ENCODE measurements around the gene PLXDC1. TPM values are rescaled to one million over a fixed set of nuclear protein-coding genes. Genes with fewer than 3 reads are reported as not detected.
"Not testable (repeated sequence)": the region's sequence is repeated elsewhere in the genome, so short reads cannot be mapped to it uniquely, and the experiment has no call there.

PLXDC1 gene
- total RNA-seq, 1 experiment from 2014 or later: not detected

DNA sequence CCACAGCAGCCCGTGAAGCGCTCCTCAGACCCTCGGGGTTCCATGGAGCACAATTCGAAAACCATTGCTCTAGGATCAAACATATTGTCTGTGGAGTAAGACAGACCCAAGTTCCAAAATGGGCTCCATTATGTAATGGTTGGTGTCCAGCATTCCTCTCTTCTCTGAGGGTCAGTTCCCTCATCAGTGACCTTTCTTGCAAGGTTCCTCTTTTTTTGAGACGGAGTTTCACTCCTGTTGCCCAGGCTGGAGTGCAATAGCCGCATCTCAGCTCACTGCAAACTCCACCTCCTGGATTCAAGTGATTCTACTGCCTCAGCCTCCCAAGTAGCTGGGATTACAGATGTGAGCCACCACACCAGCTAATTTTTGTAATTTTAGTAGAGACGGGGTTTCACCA, 28.4 kb downstream of the PLXDC1 start:
- H3K9me2 ChIP-seq (replicated peaks; ENCODE audit: insufficient read depth, low read length): no peaks in the 10 kb centered on the region
- H3K9ac ChIP-seq (ENCODE audit: low read length): no peak overlapping the region
- no peaks in the 10 kb centered on the region for H3K79me2 ChIP-seq (ENCODE audit: low read length)
- peaks cover 18% of the 10 kb centered on the region for H3K4me1 ChIP-seq (ENCODE audit: low read length)
- no peaks in the 10 kb centered on the region for H3K36me3 ChIP-seq (ENCODE audit: insufficient read depth, low read length)
- H3K27me3 ChIP-seq (ENCODE audit: low read length): no peaks in the 10 kb centered on the region
- H3K9me3 ChIP-seq (ENCODE audit: low read length): no peaks in the 10 kb centered on the region
- no peak overlapping the region for H3K4me3 ChIP-seq (ENCODE audit: low read length)
- no peak overlapping the region for H2AFZ ChIP-seq (ENCODE audit: low read length)
- H3K4me2 ChIP-seq (ENCODE audit: low read depth, low read length, poor library complexity, severe bottlenecking): no peak overlapping the region
- DNase-seq: no peak
- no peak overlapping the region for H3K27ac ChIP-seq (ENCODE audit: low read length)
- no peaks in the 10 kb centered on the region for H4K20me1 ChIP-seq (ENCODE audit: insufficient read depth, low read depth, low read length)

GRCh38 chr17:39121919-39122318, 29.5 kb downstream of the PLXDC1 start:
- not testable (repeated sequence) for H3K27ac ChIP-seq (ENCODE audit: low read length); H3K9ac ChIP-seq (ENCODE audit: low read length); H3K4me3 ChIP-seq (ENCODE audit: low read length); H3K79me2 ChIP-seq (ENCODE audit: low read length); H3K4me2 ChIP-seq (ENCODE audit: low read depth, low read length, poor library complexity, severe bottlenecking); H4K20me1 ChIP-seq (ENCODE audit: insufficient read depth, low read depth, low read length); H3K36me3 ChIP-seq (ENCODE audit: insufficient read depth, low read length); H3K9me3 ChIP-seq (ENCODE audit: low read length); DNase-seq; H3K9me2 ChIP-seq (replicated peaks; ENCODE audit: insufficient read depth, low read length); H3K27me3 ChIP-seq (ENCODE audit: low read length); H2AFZ ChIP-seq (ENCODE audit: low read length)
- peaks cover 25% of the 10 kb centered on the region for H3K4me1 ChIP-seq (ENCODE audit: low read length)

GRCh38 chr17:39118674-39119419, 32.6 kb downstream of the PLXDC1 start:
- H3K9ac ChIP-seq (ENCODE audit: low read length): peak overlapping the region; percentile 19; the same call in 1 of the 2 replicates
- H3K4me2 ChIP-seq (ENCODE audit: low read depth, low read length, poor library complexity, severe bottlenecking): peak overlapping the region; percentile 51
- H3K79me2 ChIP-seq (ENCODE audit: low read length): no peaks in the 10 kb centered on the region
- H3K9me3 ChIP-seq (ENCODE audit: low read length): no peaks in the 10 kb centered on the region
- peak overlapping the region; percentile 76 for H3K27ac ChIP-seq (ENCODE audit: low read length)
- no peaks in the 10 kb centered on the region for H4K20me1 ChIP-seq (ENCODE audit: insufficient read depth, low read depth, low read length)
- peak overlapping the region; percentile 33; the same call in 1 of the 2 replicates for H3K4me3 ChIP-seq (ENCODE audit: low read length)
- H3K27me3 ChIP-seq (ENCODE audit: low read length): no peaks in the 10 kb centered on the region
- H2AFZ ChIP-seq (ENCODE audit: low read length): no peak overlapping the region
- H3K9me2 ChIP-seq (replicated peaks; ENCODE audit: insufficient read depth, low read length): no peaks in the 10 kb centered on the region; the same call in 1 of the 2 replicates
- no peaks in the 10 kb centered on the region for H3K36me3 ChIP-seq (ENCODE audit: insufficient read depth, low read length)
- H3K4me1 ChIP-seq (ENCODE audit: low read length): peaks cover 25% of the 10 kb centered on the region
- peak; percentile 95 for DNase-seq

DNA sequence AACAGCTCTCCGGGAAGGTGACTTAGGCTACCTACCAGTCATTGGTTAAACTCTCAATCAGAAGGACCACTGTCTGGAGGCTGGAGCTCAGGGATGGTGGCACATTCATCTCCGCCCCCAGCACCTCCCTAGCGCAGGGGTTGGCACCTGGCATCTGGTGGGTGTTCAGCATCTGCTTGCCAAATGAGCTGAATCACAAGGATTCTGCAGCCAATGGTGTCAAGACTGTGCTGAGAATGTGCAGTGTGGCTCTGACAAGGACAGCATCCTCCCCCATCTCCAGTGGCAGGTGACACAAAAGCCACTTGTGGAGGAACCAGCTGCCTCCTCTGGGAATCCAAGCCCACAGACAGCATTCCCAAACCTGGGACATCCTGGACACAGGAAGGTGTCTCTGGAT, 35.2 kb downstream of the PLXDC1 start:
- no peak overlapping the region for H3K4me2 ChIP-seq (ENCODE audit: low read depth, low read length, poor library complexity, severe bottlenecking)
- DNase-seq: no peak
- no peaks in the 10 kb centered on the region for H4K20me1 ChIP-seq (ENCODE audit: insufficient read depth, low read depth, low read length)
- peaks cover 22% of the 10 kb centered on the region for H3K4me1 ChIP-seq (ENCODE audit: low read length)
- no peak overlapping the region for H2AFZ ChIP-seq (ENCODE audit: low read length)
- no peak overlapping the region for H3K9ac ChIP-seq (ENCODE audit: low read length)
- H3K36me3 ChIP-seq (ENCODE audit: insufficient read depth, low read length): no peaks in the 10 kb centered on the region
- no peaks in the 10 kb centered on the region for H3K9me3 ChIP-seq (ENCODE audit: low read length)
- no peaks in the 10 kb centered on the region; the same call in 1 of the 2 replicates for H3K9me2 ChIP-seq (replicated peaks; ENCODE audit: insufficient read depth, low read length)
- H3K27ac ChIP-seq (ENCODE audit: low read length): no peak overlapping the region
- H3K79me2 ChIP-seq (ENCODE audit: low read length): no peaks in the 10 kb centered on the region
- no peak overlapping the region for H3K4me3 ChIP-seq (ENCODE audit: low read length)
- H3K27me3 ChIP-seq (ENCODE audit: low read length): no peaks in the 10 kb centered on the region

- Histone ChIP-seq H3K4me3 (ENCODE audit: low read length) (no peak overlapping the region), H3K4me2 (ENCODE audit: low read depth, low read length, poor library complexity, severe bottlenecking) (no peak overlapping the region), H3K9me3 (ENCODE audit: low read length) (no peaks in the 10 kb centered on the region), H2AFZ (ENCODE audit: low read length) (no peak overlapping the region), H3K9ac (ENCODE audit: low read length) (no peak overlapping the region), H3K27me3 (ENCODE audit: low read length) (no peaks in the 10 kb centered on the region), H4K20me1 (ENCODE audit: insufficient read depth, low read depth, low read length) (no peaks in the 10 kb centered on the region), H3K36me3 (ENCODE audit: insufficient read depth, low read length) (no peaks in the 10 kb centered on the region), H3K79me2 (ENCODE audit: low read length) (no peaks in the 10 kb centered on the region), H3K27ac (ENCODE audit: low read length) (no peak overlapping the region), H3K9me2 (replicated peaks; ENCODE audit: insufficient read depth, low read length) (no peaks in the 10 kb centered on the region; the same call in 1 of the 2 replicates), H3K4me1 (ENCODE audit: low read length) (peaks cover 22% of the 10 kb centered on the region)
- no peak for DNase-seq
These were observed 36.3 kb downstream of the PLXDC1 start for GRCh38 chr17:39115135-39115534.

DNA sequence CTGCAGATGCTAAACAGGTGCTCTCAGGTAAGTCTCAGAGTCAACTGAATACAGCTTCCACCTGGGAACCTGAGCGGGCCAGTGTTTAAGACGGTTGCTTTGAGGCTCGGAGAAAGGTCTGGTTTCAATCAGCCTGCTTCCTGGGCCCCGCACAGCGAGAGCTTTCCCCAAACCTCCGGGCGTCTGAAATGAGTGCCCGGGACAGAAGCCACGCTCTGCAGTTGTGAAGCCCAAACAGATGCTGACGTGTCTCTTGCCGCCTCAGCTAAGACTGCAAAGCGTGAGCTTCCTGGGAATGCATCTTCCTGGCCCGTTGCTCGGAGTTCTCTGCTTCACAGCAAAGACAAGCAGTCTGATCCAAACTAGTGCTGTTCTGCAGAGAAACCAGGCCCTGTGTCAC, 36.7 kb downstream of the PLXDC1 start:
- Histone ChIP-seq H3K9me3 (ENCODE audit: low read length) (no peaks in the 10 kb centered on the region), H3K4me2 (ENCODE audit: low read depth, low read length, poor library complexity, severe bottlenecking) (no peak overlapping the region), H2AFZ (ENCODE audit: low read length) (no peak overlapping the region), H3K27ac (ENCODE audit: low read length) (no peak overlapping the region), H3K9me2 (replicated peaks; ENCODE audit: insufficient read depth, low read length) (no peaks in the 10 kb centered on the region; the same call in 1 of the 2 replicates), H3K4me3 (ENCODE audit: low read length) (no peak overlapping the region), H3K27me3 (ENCODE audit: low read length) (no peaks in the 10 kb centered on the region), H4K20me1 (ENCODE audit: insufficient read depth, low read depth, low read length) (no peaks in the 10 kb centered on the region), H3K79me2 (ENCODE audit: low read length) (no peaks in the 10 kb centered on the region), H3K36me3 (ENCODE audit: insufficient read depth, low read length) (no peaks in the 10 kb centered on the region), H3K9ac (ENCODE audit: low read length) (no peak overlapping the region), H3K4me1 (ENCODE audit: low read length) (peaks cover 22% of the 10 kb centered on the region)
- no peak for DNase-seq

- Histone ChIP-seq H3K4me3 (ENCODE audit: low read length) (no peak overlapping the region), H3K36me3 (ENCODE audit: insufficient read depth, low read length) (no peaks in the 10 kb centered on the region), H4K20me1 (ENCODE audit: insufficient read depth, low read depth, low read length) (no peaks in the 10 kb centered on the region), H3K9me2 (replicated peaks; ENCODE audit: insufficient read depth, low read length) (no peaks in the 10 kb centered on the region; the same call in 1 of the 2 replicates), H2AFZ (ENCODE audit: low read length) (no peak overlapping the region), H3K4me1 (ENCODE audit: low read length) (peaks cover 15% of the 10 kb centered on the region), H3K27ac (ENCODE audit: low read length) (no peak overlapping the region), H3K4me2 (ENCODE audit: low read depth, low read length, poor library complexity, severe bottlenecking) (no peak overlapping the region), H3K79me2 (ENCODE audit: low read length) (no peaks in the 10 kb centered on the region), H3K9ac (ENCODE audit: low read length) (no peak overlapping the region), H3K27me3 (ENCODE audit: low read length) (no peaks in the 10 kb centered on the region), H3K9me3 (ENCODE audit: low read length) (no peaks in the 10 kb centered on the region)
- no peak for DNase-seq
These were observed 37.6 kb downstream of the PLXDC1 start for GRCh38 chr17:39113871-39114270.

DNA sequence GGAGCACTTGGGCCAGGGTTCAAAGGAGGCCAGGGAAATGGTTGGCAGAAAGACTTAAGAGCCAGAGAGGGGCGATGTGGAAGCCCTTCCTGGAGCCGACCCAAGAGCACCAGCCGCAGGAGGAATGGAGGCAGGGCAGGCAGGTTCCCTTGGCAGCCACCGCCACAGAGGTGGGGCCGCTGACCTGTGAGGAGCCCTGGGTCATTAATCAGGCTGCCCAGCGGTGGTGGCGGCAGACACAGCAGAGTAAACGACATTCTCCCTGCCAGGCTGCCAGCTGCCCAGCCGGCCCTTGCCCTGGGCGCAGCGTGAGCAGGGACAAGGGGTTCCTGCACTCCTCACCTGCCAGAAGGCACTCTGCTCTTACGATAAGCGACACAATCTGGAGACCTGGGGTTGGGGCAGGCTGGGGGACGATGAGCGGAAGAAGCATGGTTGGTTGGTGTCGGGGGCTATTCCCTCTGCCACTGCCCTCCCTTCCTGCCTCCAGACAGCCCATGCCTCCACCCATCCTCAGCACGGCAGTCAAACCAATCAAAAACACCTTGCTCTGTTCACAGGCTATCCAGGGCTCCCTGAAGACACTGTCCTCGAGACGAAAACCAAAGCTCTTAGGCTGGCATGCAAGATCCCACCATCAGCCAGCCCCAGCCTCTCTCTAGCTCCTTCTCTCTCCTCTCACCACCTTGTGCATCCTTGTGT, 40.9 kb downstream of the PLXDC1 start:
- no peak overlapping the region for H2AFZ ChIP-seq (ENCODE audit: low read length)
- H3K79me2 ChIP-seq (ENCODE audit: low read length): no peaks in the 10 kb centered on the region
- no peaks in the 10 kb centered on the region for H3K27me3 ChIP-seq (ENCODE audit: low read length)
- no peaks in the 10 kb centered on the region for H3K36me3 ChIP-seq (ENCODE audit: insufficient read depth, low read length)
- H3K27ac ChIP-seq (ENCODE audit: low read length): no peak overlapping the region
- no peaks in the 10 kb centered on the region for H3K9me2 ChIP-seq (replicated peaks; ENCODE audit: insufficient read depth, low read length)
- no peaks in the 10 kb centered on the region for H3K4me1 ChIP-seq (ENCODE audit: low read length)
- no peaks in the 10 kb centered on the region for H4K20me1 ChIP-seq (ENCODE audit: insufficient read depth, low read depth, low read length)
- H3K4me2 ChIP-seq (ENCODE audit: low read depth, low read length, poor library complexity, severe bottlenecking): no peak overlapping the region
- DNase-seq: no peak
- H3K4me3 ChIP-seq (ENCODE audit: low read length): no peak overlapping the region
- no peaks in the 10 kb centered on the region for H3K9me3 ChIP-seq (ENCODE audit: low read length)
- no peak overlapping the region for H3K9ac ChIP-seq (ENCODE audit: low read length)

All from Karpas-422 (cell line).